IPS-20b (cell line): ENCODE measurements around the gene SNCAIP.
"Not testable (repeated sequence)": the region's sequence is repeated elsewhere in the genome, so short reads cannot be mapped to it uniquely, and the experiment has no call there.

Experiments used
- H3K27ac ChIP-seq: one replicate; pipeline ENCODE4 v1.5.1; 2013; ENCODE audit warnings: low read length
- H3K27me3 ChIP-seq: 2 replicates; pipeline ENCODE4 v1.6.1; 2013; ENCODE audit warnings: mild to moderate bottlenecking, low read length, inconsistent platforms; ENCODE audit not compliant: insufficient read depth
- H3K36me3 ChIP-seq: 2 replicates; pipeline ENCODE4 v1.6.1; 2013; ENCODE audit warnings: low read depth, mild to moderate bottlenecking, inconsistent platforms, low read length, moderate library complexity; ENCODE audit not compliant: insufficient read depth
- H3K4me1 ChIP-seq: 2 replicates; pipeline ENCODE4 v1.6.1; 2013; ENCODE audit warnings: mild to moderate bottlenecking, control low read depth, inconsistent platforms, low read length, moderate library complexity; ENCODE audit not compliant: insufficient read depth
- H3K4me3 ChIP-seq: 2 replicates; pipeline ENCODE4 v1.5.1; 2013; ENCODE audit warnings: mild to moderate bottlenecking, low read length, inconsistent platforms
- H3K9ac ChIP-seq: 2 replicates; pipeline ENCODE4 v1.6.1; 2013; ENCODE audit warnings: low read depth, mild to moderate bottlenecking, inconsistent platforms, low read length, moderate library complexity
- H3K9me3 ChIP-seq: 2 replicates; pipeline ENCODE4 v1.6.1; 2013; ENCODE audit warnings: mild to moderate bottlenecking, low read depth, low read length, inconsistent platforms; ENCODE audit not compliant: insufficient read depth

Gene SNCAIP

DNA sequence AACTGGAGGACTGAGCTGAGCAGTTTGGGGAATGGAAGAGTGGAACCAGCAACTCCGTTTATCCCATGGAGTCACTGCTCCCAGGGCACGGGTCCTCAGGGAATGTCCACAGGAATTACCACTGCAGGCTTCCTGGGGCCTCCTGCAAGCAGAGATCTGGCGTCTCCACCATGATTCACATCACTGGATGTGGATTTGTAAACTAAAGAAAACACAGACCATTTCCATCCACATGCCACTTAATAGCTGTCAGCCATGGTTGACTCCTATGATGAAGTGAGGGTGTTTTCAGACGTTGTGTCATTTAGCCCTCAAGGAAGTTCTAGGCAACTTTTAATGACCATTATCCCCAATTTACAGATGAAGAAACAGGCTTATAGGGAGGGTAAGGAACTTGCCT lies 30.2 kb downstream of the SNCAIP start:
- Histone ChIP-seq H3K4me1 (no peaks in the 10 kb centered on the region), H3K4me3 (no peak overlapping the region), H3K27ac (no peak overlapping the region)

GRCh38 chr5:122346897-122347581 lies 35.0 kb downstream of the SNCAIP start:
- no peaks in the 10 kb centered on the region for H3K9me3 ChIP-seq
- no peak overlapping the region for H3K27ac ChIP-seq
- peaks cover 3% of the 10 kb centered on the region; the same call in 1 of the 2 replicates for H3K4me1 ChIP-seq
- no peaks in the 10 kb centered on the region for H3K27me3 ChIP-seq
- H3K4me3 ChIP-seq, result no peak overlapping the region
- H3K36me3 ChIP-seq, result no peaks in the 10 kb centered on the region
- no peak overlapping the region for H3K9ac ChIP-seq

More for the DNA sequence above, 30.2 kb downstream of the SNCAIP start:
- H3K36me3 ChIP-seq, result no peaks in the 10 kb centered on the region
- H3K9me3 ChIP-seq, result no peaks in the 10 kb centered on the region
- H3K9ac ChIP-seq, result no peak overlapping the region
- no peaks in the 10 kb centered on the region for H3K27me3 ChIP-seq

DNA sequence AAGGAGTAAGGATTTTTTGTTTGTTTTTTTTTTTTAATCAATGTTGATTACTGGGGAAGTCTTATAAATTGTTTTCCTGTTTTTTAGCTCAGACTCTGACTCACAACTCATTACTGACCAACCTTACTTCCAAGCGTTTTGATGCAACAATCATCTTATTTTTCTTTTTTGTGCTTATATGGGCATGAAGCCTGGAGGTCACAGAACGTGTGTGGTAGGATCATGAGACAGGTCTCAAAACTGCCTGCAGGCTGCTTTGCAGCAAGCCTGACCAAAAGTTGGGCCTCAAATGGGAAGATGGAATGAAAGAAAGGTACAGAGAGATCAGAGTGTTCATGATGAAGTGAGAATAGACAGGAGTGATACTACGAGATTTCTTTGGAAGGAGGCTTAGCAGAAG lies 38.5 kb downstream of the SNCAIP start:
- Histone ChIP-seq H3K27ac (no peak overlapping the region), H3K27me3 (no peaks in the 10 kb centered on the region)

DNA sequence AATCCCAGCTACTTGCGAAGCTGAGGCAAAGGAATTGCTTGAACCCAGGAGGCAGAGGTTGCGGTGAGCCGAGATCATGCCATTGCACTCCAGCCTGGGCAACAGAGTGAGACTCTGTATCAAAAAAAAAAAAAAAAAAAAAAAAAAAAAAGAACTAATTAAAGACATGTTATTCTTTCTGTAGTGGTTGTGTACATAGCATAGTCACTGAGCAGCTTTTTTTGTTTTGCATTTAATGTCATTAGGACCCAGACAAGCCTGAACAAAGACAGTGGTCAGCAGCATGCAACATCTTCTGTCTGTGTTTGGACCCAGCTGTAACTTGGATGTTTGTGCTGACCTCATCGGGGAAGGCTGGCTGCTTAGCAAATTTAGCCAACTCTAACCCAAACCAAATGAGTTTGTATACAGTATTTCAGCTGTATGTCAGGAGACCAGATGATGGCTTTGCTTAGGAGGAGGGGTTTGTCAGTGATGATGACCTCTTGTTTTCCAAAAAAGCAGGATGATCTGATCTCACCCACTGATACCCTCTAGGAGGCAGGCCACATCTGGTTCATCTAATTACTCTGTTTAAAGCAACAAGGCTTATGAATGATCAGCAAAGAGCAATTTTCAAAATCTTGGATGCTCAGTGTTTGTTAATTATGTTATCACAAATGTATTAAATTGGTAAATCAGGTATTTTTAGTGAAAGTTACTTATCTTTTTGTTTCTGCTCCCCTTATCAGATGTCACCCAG lies 39.5 kb downstream of the SNCAIP start:
- Histone ChIP-seq H3K9ac (no peak overlapping the region), H3K4me3 (no peak overlapping the region), H3K27me3 (no peaks in the 10 kb centered on the region), H3K36me3 (no peaks in the 10 kb centered on the region), H3K27ac (no peak overlapping the region), H3K9me3 (no peaks in the 10 kb centered on the region), H3K4me1 (peaks cover 22% of the 10 kb centered on the region; the same call in 1 of the 2 replicates)

More for the DNA sequence above, 38.5 kb downstream of the SNCAIP start:
- H3K9ac ChIP-seq, result no peak overlapping the region
- no peak overlapping the region for H3K4me3 ChIP-seq
- H3K36me3 ChIP-seq, result no peaks in the 10 kb centered on the region
- peaks cover 21% of the 10 kb centered on the region; the same call in 1 of the 2 replicates for H3K4me1 ChIP-seq
- H3K9me3 ChIP-seq, result no peaks in the 10 kb centered on the region

DNA sequence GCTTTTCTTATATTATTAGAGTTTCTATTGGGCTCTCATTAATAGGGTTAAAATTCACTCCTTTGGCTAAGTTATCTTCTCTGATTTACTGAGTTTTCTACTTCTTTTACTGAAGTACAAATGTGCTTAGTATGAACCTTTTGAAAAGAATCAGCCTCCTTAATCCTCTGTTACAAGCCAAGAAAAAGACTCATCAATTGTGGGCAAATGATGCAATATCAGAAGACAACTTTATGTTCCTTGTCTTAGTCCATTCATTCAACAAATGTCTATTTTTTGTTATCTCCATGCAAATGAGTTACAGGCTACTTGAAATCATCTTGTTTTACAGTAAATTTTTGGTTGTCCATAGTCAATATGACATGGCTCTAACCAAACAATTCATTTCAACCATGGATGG lies 40.3 kb downstream of the SNCAIP start:
- Histone ChIP-seq H3K9me3 (no peaks in the 10 kb centered on the region), H3K36me3 (no peaks in the 10 kb centered on the region), H3K4me1 (peaks cover 22% of the 10 kb centered on the region; the same call in 1 of the 2 replicates)

GRCh38 chr5:122353361-122353760 lies 41.3 kb downstream of the SNCAIP start:
- H3K9me3 ChIP-seq, H3K9ac ChIP-seq, H3K27me3 ChIP-seq, H3K36me3 ChIP-seq, H3K27ac ChIP-seq, H3K4me3 ChIP-seq: not testable (repeated sequence)
- H3K4me1 ChIP-seq, result peaks cover 23% of the 10 kb centered on the region; the same call in 1 of the 2 replicates

More for the DNA sequence above, 40.3 kb downstream of the SNCAIP start:
- no peak overlapping the region for H3K4me3 ChIP-seq
- no peak overlapping the region for H3K27ac ChIP-seq
- no peak overlapping the region for H3K9ac ChIP-seq
- no peaks in the 10 kb centered on the region for H3K27me3 ChIP-seq

DNA sequence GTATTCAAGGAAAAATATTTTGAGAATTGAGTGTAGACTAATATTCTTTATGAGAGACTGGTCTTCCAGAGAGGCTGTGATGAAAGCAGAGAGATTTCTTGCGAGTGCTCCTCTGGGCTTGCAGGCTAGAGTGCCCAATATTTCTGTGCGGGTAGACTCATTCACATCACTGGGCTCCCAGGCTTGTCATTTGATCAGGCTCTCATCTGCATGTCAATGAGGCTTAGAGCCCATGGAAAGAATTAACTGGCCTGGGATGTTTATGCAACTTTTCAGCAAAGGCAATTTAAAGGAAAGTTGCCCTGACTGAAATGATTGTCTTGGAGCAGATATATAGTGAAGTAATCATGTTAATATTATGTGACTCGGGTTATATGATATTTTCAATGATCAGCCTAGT lies 42.3 kb downstream of the SNCAIP start:
- Histone ChIP-seq H3K9me3 (no peaks in the 10 kb centered on the region), H3K4me3 (peak overlapping the region; percentile 57), H3K36me3 (no peaks in the 10 kb centered on the region), H3K9ac (peak overlapping the region; percentile 39; the same call in 1 of the 2 replicates), H3K27me3 (no peaks in the 10 kb centered on the region), H3K4me1 (peaks cover 26% of the 10 kb centered on the region; the same call in 1 of the 2 replicates), H3K27ac (no peak overlapping the region)

DNA sequence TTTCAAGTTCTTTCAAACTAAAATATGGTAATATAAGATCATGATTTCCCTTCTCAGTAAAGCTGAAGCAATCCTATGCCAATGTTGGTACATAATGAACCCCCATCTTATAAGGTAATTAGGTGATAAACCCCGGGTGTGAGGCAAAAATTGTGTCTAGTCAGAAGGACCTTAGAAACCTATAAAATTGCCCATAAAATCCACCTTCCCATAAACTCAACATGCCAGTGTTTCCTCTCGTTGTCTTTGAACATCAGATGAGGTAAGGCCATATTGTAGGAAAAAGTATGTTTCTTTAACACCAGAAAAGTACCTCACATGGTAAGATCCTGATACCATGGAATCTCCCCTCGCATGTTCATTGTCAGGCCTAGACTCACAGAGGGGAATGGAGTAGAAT lies 43.3 kb downstream of the SNCAIP start:
- H3K9me3 ChIP-seq, result no peaks in the 10 kb centered on the region
- H3K9ac ChIP-seq, result no peak overlapping the region
- H3K27me3 ChIP-seq, result no peaks in the 10 kb centered on the region
- no peaks in the 10 kb centered on the region for H3K36me3 ChIP-seq
- peaks cover 26% of the 10 kb centered on the region; the same call in 1 of the 2 replicates for H3K4me1 ChIP-seq
- H3K4me3 ChIP-seq, result no peak overlapping the region
- H3K27ac ChIP-seq, result no peak overlapping the region

DNA sequence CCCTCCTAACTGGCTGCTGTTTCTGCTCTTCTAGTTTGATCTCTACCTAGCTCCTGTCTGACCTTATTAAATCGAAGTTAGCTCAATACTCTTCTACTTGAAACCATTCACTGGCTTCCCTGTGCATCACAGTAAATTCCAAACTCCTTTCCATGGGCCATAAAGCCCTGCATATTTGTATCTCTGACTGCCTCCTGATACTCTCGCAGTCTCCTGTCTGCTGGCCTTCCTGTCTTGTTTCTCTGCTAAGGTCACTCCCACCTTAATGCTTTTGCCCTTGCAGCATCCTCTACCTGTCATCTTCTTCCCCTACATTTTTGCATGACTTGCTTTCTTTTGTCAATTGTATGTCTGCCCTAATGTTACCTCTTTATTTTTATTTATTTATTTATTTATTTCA lies 44.8 kb downstream of the SNCAIP start:
- no peaks in the 10 kb centered on the region for H3K36me3 ChIP-seq

DNA sequence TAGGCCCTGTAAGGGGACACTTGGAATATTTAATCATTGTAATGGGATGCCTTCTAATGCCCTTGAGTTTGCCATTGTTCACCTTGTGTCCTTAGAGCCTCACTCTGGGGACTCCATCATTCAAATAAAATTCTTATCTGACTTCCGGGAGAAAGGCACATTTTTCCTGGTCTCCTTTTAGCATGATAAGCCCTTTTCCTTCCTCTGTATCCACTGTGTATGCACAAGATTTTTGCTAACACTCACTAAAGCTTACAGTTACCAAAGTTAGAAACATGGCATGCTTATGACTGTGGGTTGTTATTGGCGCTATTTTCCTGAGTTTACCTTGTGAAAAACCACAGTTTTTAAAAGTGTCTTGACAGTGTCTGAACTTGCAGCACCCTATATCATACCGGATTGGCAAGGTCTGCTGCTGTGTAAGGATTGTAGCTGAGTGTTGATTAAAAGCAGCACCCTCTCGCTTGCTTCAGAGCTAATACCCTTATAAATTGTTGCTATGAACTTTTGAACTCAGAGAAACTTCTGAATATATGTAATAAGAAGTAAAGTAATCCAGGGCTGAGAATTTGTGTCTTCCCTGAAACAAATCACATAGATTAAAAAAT lies 46.4 kb downstream of the SNCAIP start:
- Histone ChIP-seq H3K9ac (no peak overlapping the region), H3K4me3 (no peak overlapping the region), H3K27ac (no peak overlapping the region), H3K9me3 (no peaks in the 10 kb centered on the region), H3K36me3 (no peaks in the 10 kb centered on the region), H3K4me1 (peaks cover 23% of the 10 kb centered on the region; the same call in 1 of the 2 replicates), H3K27me3 (no peaks in the 10 kb centered on the region)

More for the DNA sequence above, 44.8 kb downstream of the SNCAIP start:
- no peak overlapping the region for H3K4me3 ChIP-seq
- H3K9me3 ChIP-seq, result no peaks in the 10 kb centered on the region
- H3K27ac ChIP-seq, result no peak overlapping the region
- H3K9ac ChIP-seq, result no peak overlapping the region
- H3K4me1 ChIP-seq, result peaks cover 23% of the 10 kb centered on the region; the same call in 1 of the 2 replicates
- no peaks in the 10 kb centered on the region for H3K27me3 ChIP-seq

DNA sequence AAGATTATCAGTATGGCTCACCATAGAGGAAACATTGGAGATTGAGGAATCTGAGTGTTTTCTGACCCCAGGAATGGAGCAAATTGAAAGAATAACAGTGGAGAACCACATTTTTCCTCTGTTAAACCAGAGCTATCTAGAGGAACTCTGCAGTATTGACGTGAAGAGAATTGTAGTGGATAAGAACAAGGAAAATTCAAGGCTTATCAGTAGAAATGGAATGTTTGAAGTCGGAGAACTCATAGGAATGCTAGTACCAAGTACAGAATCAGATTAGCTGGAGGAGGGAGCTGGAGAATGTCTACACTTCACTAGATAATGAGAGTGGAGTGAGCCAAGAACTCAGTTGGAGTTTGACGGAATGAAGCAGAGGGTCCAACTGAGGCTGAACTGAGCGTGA lies 50.3 kb downstream of the SNCAIP start:
- no peaks in the 10 kb centered on the region for H3K9me3 ChIP-seq
- no peak overlapping the region for H3K27ac ChIP-seq
- H3K4me3 ChIP-seq, result no peak overlapping the region
- no peaks in the 10 kb centered on the region for H3K36me3 ChIP-seq
- H3K27me3 ChIP-seq, result no peaks in the 10 kb centered on the region
- no peak overlapping the region for H3K9ac ChIP-seq
- H3K4me1 ChIP-seq, result peaks cover 10% of the 10 kb centered on the region; the same call in 1 of the 2 replicates
